GM19193 (cell line): ENCODE data around the gene RCCD1.
A peak's percentile ranks its signal among the peaks of the same experiment; 100 is the strongest.

Source experiments
- POLR2A ChIP-seq: IDR thresholded peaks from 4 replicates; pipeline ENCODE4 v1.6.1; 2011; ENCODE audit not compliant: insufficient read depth, insufficient read length; ENCODE audit errors: extremely low read depth

Gene RCCD1

DNA sequence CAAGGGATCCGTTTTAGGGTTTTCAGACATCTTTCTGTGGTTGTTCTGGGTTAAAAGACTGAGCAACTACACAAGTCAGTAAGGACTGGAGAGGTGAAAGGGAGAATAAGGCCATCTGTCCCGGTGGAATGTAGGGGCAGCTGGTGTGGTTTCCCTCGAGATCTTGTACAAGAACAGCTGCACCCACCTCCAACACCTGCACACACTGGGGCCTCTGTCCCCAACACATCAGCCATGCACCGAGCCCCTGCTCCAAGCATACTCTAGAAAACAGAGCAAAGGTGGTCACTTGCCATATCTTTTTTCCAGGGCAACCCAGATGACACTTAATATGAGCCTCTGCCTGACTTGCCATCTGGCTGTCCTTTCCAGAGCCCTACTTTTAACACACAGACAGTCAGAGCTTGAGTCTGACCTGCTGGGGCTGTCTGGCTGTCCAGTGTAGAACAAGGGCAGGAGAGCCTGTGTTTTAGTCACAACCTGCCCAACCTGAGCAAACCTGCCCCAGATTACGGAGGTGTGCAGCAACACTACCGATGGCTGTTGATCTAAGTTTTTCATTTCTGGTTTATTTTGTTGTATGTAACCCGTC, 39.4 kb upstream of the RCCD1 start:
- TF ChIP-seq POLR2A, result no peak

DNA sequence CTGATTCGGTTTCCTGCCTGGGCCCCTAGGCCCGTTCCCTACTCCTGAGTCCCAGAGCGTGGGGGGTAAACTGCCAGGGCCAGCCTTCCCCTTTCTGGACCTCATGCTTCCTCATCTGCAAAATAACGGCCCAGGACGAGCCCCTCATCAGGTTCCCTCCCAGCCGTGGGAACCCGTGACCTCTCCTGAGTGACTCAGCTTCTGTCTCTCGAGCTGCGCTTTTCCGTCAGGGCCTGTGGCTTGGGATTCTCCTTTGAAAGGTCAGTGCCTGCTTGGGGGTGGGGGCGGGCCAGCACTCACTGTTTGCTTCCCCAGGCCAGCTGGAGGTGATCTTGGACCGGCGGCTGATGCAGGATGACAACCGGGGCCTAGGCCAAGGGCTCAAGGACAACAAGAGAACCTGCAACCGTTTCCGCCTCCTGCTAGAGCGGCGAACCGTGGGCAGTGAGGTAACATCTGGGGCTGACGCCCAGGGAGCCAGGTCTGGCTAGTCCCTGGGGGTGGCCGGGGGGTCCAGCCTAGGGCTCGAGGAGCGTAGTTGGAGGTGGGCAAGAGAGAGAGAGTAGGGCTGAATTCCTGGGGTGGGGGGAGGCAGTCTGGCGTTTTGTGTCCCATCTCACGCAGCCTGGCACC, 38.8 kb upstream of the RCCD1 start:
- no peak for TF ChIP-seq POLR2A

DNA sequence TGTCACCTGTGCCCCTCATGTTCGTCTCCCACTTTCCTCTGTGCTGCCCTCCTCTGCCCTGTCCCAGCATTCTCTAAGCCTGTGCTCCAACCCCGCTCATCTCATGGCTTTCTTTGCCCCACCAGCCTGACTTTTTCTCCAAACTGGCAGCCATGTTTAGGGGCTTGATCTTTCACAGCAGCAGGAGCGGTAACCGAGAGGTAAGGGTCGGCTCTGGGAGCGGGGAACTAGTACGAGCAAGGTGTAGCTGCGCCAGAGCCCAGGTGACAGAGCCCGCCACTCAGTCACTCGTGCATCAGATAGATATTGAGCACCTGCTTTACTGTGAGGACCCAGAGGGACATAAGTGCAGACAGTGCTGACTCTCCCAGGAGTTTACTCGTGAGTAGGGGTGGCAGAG, 38.2 kb upstream of the RCCD1 start:
- TF ChIP-seq POLR2A, result no peak

DNA sequence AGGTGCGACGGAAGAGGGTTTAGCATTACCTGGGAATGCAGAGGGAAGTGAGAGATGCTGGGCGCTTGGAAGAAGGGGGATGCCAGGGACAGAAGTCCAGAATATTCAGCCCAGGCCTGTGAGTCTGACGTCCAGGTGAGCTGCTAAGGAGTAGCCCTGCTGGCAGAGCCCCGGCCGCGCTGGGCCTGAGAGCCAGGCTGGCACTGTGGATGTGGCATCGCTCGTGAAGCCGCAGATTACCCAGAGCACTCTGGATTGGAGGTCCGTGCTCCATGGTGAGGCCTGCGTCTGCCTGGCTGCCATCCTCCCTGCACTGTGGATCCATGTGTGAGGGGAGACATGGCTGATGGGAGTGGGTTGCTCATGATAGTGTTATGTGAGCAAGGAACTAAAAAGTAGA, 37.1 kb upstream of the RCCD1 start:
- no peak for TF ChIP-seq POLR2A

DNA sequence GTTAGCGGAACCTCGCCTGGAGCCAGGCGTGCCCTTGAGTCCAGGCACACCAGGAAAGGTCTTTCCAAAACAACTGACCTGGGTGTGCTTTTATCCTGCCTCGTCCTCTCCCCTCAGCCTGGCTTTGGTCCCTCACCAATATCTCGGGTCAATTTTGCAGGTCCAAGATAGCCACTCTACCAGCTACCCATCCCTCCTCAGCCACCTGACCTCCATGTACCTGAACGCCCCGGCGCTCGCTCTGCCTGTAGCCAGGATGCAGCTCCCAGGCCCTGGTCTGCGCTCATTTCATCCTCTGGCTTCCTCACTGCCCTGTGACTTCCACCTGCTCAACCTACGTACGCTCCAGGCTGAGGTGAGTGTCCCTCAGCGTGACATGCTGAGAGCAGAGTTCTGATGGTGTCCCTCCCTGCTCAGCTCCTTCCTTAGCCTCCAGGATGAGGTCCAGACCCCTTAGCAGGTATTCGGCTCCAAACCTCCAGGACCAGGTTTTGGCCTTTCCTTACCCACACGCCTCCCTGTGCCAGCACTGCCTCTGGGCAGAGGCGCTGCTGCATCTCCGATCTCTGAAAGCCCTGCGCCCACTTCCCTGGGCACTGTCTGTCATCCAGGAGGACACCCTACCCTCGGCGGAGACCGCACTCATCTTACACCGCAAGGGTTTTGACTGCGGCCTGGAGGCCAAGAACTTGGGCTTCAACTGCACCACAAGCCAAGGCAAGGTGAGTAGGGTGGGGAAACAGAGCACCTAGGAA, 36.5 kb upstream of the RCCD1 start:
- TF ChIP-seq POLR2A, result no peak

DNA sequence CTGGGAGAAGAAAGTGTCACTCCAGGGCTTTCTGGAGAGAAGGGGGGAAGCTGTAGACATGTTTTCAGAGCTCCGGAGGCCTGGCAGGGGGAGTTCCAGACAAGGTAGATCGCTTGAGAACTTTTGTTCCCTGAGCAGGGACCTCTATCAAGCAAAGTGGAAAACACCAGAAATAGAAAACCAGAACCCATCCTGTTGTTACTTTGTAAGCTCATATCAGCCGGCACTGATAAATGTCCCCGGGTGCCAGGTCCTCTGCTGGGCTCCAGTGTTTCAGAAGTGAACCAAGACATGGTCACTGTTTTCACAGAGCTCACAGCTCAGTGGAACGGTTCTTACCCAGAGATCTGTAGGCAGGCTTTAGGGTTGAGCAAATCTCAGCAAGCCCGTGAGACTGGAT, 35.8 kb upstream of the RCCD1 start:
- TF ChIP-seq POLR2A, result no peak

DNA sequence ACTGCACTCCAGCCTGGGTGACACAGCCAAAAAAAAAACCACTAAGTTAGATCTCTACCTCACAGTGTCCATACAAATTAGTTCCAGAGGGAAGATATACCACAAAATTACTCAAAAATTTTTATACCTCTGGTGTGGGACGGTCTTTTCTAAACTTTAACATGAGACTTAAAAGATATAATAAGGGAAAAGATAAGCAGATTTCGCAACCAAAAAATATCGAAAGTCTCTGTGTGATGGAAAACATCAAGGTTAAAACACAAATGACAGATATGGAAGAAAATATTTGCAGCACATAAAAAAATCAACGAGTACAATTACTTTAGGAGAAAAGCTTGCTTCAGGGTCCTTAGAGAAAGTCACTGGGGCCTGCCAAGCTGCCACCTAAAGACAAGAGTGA, 32.8 kb upstream of the RCCD1 start:
- TF ChIP-seq POLR2A, result no peak

DNA sequence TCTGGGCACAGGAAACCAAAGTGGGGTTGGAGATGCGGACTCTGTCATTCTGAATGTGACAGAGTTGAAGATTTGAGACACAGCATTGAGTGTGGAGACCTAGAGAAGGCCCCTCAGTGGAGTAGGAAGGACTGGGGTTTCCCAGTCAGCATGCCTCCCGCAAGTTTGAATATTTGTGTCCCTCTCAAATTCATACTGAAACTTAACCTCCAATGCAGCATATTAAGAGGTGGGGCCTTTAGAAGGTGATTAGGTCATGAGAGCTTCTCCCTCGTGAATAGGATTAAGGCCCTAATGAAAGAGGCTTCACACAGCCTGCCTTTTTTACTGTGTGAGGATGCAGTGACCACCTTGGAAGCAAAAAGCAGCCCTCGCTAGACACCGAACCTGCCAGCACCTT, 30.3 kb upstream of the RCCD1 start:
- no peak for TF ChIP-seq POLR2A

DNA sequence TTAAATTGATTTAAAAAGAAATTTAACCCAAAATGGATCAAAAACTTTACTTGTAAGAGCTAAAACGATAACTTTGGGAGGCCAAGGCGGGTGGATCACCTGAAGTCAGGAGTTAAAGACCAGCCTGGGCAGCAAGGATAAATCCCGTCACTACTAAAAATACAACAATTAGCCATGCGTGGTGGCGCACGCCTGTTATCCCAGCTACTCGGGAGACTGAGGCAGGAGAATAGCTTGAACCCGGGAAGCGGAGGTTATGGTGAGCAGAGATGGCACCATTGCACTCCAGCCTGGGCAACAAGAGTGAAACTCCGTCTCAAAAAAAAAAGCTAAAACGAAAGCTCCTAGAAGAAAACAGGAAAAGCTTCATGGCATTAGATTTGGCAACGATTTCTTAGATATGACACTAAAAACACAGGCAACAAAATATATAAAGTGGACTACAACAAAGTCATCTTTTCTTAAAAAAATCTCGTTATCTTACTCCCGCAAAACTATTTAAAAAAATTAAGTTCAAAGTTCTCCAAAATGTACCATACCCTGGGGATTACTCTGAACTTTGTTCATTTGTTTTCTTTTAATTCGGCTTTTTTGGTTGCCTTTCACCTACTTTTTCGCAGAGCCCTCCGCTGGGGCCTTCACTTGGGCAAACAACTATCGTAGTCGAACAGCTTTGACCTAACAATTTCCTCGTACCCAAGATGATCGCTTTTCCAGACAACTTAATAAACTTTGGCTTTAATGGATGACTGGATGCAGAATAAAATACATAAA, 25.3 kb upstream of the RCCD1 start:
- TF ChIP-seq POLR2A, result no peak

DNA sequence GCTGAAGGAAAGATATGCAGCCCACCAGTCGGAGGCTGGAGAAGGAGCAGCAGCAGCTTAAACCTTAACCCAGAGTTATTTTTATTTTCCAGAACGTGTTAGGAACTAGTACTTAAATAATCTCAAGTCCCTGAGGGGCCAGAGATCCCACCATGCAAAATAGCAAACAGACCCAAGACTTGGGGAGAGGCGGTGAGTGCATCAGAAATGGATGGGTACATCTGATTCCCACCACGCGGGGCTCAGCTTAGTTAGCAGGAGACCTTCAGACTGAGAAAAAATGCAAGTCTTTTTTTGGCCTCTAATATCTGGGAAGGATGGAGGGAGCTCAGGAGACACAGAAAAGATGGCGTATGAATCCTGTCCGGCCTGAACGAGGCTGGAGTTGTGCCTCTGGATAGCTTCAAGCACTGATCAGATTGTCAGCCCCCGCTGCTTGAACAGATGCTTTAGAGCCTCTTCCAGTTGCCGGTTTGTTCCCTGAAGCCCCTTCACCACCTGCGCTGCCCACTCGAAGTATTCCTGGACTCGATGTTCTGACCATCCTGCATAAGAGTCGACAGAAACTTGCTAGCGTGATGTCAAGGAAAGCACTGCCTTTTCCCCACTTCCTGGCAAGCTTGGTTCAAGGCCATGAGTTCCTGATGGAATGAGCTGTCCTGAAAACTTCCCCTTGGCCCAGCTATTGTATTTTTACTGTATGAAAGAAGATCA, 23.7 kb upstream of the RCCD1 start:
- TF ChIP-seq POLR2A, result no peak

DNA sequence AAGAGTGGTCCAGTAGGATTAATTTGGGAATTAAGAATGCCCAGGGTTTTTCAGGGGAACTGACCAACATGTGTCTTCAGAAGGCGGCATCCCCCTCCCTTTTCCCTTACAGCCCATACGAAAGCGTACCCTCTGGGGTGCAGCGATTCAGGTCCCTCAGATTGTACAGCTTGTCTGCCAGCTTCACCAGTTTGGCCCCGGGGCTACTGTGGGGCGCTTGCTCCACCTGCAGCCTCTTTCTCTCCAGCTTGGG, 23.2 kb upstream of the RCCD1 start:
- TF ChIP-seq POLR2A, result no peak

DNA sequence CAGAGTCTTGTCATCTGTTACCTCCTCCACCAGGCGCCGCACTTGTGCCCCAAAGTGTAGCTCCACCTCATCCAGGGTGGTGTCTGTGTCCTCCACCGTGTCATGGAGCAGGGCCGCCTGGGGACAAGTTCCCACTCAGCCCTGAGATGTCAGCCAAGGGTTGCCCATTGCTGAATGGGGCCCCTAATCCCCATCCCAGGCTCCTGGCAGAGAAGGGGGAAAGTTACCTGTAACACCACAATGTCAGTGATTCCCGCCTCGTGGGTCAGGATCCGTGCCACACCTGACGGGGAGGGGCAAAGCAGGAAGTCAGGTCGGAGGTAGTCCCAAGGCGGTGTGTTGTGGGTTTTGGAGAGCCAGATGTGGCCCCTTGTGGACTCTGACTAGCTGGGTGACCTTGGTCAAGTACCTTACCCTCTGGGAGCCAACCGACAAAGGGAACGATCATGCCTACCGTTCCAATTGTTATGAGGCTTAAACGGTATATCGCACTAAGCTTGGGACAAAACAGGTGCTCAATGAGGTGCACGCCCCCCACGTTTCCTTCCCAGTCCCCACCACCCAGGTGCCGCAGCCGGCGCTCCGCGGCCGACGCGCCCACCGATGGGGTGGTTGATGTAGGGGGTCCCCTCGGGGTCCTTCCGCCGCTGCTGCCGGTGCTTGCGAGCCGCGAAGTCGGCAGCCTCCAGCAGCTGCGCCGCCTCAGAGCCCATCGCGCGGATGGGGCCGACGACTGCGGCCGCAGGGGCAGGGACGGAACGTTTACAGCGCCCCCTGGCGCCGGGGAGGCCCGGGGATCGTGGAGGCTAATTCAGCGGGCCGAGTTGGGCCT, 22.6 kb upstream of the RCCD1 start, which contains the start of gene HDDC3:
Gene HDDC3, minus strand, starts transcription at position 722 of the 832 bp plus-strand sequence. Its CDS starts 9 bp downstream, at position 713.
- peak; percentile 82 for TF ChIP-seq POLR2A

DNA sequence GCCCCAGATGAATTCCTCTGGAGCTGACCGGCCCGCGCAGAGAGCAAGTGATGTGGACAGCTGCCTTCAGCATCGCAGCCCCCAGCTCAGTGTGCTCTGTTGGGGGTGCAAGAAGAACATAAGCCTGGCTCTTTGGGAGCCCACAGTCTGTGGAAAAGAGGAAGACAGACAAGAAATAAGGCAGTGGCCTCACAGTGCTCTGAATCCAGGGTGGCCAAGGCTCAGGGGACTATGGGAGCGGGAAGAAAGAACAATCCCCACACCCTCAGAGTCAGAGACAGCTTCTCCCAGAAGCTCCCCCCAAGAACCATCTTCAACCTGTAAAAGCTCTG, 22.1 kb upstream of the RCCD1 start:
- TF ChIP-seq POLR2A, result no peak

DNA sequence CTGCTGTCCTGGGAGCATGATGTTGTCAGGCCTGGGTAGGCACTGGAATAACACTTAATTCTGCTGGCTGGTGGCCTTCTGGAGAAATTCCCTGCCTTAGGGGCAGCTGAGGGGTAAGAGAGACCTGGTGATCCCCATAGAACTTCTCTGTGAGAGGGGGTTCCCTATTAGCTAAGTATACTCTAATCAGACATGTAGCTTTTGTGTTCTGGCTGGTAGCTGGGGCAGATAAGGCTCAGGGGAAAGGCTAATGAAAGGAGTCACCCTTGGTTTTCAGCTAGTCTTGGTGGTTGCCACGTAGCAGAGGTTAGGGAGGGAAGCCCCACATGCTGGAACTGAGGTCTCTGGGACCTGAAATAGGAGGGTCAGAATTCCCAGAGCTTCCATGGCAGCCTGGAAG, 21.4 kb upstream of the RCCD1 start:
- no peak for TF ChIP-seq POLR2A

DNA sequence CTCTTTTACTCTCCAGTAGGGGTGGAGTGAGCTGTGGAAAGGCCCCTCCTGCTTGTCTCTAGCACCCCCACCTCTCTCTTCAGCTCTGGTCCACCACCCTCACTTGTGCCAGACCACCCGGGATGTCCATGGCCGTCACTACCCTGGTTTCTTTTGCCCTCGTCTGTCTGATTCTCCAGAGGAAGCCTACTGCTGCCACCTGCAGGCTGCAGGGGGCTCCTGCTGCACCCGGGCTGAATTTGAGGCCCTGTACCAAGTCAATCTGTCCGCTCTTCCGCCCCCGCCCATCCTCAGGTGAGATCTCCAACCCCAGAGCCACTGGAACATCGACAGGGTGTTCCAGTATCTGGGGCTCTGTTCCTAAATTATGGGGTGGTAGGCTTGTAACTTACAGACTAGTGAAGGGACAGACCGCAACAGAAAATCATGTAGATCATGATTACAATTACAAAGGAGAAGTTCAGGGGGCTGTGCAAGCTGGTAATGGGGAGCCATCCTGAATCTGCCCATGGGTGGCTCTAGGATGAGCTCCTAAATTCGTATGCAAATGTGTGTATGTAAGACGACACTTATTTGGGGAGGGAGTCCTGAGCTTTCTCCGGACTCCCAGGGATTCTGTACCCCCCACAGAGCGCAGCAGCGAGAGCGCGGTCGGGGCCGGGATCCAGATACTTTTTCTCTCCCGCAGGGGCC, 20.3 kb upstream of the RCCD1 start:
- no peak for TF ChIP-seq POLR2A
